ENCODE measurements around the gene RUSC1. TPM values are rescaled to one million over a fixed set of nuclear protein-coding genes. Genes with fewer than 3 reads are reported as not detected.

RUSC1 gene
- total RNA-seq, 1 experiment from 2014 or later: 44.4 TPM

DNA sequence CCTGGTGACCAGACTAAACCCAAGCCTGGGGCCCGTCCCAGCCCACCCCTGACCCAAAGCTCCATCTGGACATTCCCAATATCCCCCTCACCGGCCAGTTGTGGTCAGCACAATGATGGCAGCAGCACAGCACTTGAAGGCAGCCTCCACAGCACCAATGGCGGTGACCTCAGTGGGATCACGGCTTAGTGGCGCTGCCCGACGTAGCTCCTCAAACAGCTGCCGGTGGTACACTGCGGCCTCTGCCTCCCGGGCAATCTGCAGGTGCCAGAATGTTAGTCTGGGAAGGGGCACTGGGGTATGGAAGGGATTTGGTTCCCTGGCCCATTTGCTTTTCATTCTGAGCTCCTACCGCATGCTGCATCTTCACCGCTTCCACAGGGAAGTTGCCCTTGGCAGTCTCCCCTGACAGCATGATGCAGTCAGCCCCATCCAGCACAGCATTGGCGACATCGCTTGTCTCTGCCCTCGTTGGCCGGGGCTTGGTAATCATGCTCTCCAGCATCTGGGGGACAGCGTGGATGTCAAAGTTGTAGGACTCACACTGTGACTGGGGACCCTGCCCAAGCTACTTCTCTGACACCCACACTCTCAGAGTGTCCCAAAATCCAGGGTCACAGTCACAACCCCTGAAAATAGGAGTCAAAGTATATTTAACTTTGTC is 27.5 kb upstream of the RUSC1 start:
- no peak overlapping the region for H3K4me3 Mint-ChIP-seq (ENCODE audit: unreplicated experiment)
- TF ChIP-seq, protein P1, sequence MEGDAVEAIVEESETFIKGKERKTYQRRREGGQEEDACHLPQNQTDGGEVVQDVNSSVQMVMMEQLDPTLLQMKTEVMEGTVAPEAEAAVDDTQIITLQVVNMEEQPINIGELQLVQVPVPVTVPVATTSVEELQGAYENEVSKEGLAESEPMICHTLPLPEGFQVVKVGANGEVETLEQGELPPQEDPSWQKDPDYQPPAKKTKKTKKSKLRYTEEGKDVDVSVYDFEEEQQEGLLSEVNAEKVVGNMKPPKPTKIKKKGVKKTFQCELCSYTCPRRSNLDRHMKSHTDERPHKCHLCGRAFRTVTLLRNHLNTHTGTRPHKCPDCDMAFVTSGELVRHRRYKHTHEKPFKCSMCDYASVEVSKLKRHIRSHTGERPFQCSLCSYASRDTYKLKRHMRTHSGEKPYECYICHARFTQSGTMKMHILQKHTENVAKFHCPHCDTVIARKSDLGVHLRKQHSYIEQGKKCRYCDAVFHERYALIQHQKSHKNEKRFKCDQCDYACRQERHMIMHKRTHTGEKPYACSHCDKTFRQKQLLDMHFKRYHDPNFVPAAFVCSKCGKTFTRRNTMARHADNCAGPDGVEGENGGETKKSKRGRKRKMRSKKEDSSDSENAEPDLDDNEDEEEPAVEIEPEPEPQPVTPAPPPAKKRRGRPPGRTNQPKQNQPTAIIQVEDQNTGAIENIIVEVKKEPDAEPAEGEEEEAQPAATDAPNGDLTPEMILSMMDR (IDR thresholded peaks at IDR 0.05; ENCODE audit: insufficient read depth in 1 of 2, low read depth in 1 of 2, low read length in 1 of 2, severe bottlenecking in 1 of 2, unreplicated experiment in 1 of 2): no peak
- Histone ChIP-seq H3K27me3 (replicated peaks; ENCODE audit: control insufficient read depth, insufficient read depth, low read length) (no peaks in the 10 kb centered on the region), H3K9me3 (no peaks in the 10 kb centered on the region), H3K4me3 (ENCODE audit: low read depth, low read length) (no peak overlapping the region), H3K36me3 (ENCODE audit: control insufficient read depth, insufficient read depth, low read length) (no peaks in the 10 kb centered on the region), H3K4me1 (no peaks in the 10 kb centered on the region)
- intact Hi-C loops (cut with micrococcal nuclease; ENCODE audit: unreplicated experiment): no loop called here
- H3K9me3 Mint-ChIP-seq (ENCODE audit: unreplicated experiment): no peaks in the 10 kb centered on the region
- DNase-seq: no peak
- CTCF ChIA-PET: interaction anchor here (0.6 to 1.4 kb wide), 2 partner anchors 86 to 1826 kb away, joined by 3 read pairs; no protein-coding TSS in a partner anchor
- peaks cover 4% of the 10 kb centered on the region for H3K36me3 Mint-ChIP-seq (ENCODE audit: insufficient read depth, unreplicated experiment)
- no TSS peak for BruUV-seq (replicated peaks)
- POLR2A ChIA-PET: no interaction called here
- H3K27ac Mint-ChIP-seq (ENCODE audit: unreplicated experiment): no peak overlapping the region
- H3K4me1 Mint-ChIP-seq (ENCODE audit: low read depth, unreplicated experiment): no peaks in the 10 kb centered on the region
- H3K27me3 Mint-ChIP-seq (ENCODE audit: insufficient read depth, unreplicated experiment): no peaks in the 10 kb centered on the region

DNA sequence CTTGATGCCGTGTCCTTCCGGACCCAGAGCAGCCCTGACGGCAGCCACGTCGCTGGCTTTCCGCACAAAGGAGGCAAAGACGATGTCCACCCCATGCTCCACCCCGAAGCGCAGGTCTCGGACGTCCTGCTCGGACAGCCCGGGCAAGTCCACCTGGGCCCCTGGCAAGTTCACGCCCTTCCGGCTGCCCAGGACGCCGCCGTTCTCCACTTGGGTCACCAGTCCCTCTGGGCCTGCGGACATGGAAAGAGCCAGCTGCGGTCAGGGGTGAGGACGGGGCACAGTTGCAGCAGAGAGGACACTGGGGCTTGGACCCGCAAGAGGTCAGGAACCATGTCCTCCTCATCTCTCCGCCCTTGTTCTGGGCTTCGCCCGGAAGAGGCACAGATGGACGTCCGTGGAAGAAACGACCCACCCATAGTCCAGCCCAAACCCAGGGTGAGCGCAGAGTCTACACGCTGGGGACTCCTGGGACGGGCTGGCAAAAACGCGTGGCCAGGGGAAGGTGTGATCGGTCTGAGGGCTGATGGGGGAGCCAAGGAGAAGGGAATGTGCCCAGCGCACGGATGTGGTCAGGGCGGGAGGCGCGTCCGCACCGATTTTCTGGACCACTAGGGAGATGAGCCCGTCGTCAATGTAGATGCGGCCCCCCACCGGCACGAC is 26.0 kb upstream of the RUSC1 start:
- CTCF ChIA-PET: no interaction called here
- intact Hi-C loops (cut with micrococcal nuclease; ENCODE audit: unreplicated experiment): no loop called here

DNA sequence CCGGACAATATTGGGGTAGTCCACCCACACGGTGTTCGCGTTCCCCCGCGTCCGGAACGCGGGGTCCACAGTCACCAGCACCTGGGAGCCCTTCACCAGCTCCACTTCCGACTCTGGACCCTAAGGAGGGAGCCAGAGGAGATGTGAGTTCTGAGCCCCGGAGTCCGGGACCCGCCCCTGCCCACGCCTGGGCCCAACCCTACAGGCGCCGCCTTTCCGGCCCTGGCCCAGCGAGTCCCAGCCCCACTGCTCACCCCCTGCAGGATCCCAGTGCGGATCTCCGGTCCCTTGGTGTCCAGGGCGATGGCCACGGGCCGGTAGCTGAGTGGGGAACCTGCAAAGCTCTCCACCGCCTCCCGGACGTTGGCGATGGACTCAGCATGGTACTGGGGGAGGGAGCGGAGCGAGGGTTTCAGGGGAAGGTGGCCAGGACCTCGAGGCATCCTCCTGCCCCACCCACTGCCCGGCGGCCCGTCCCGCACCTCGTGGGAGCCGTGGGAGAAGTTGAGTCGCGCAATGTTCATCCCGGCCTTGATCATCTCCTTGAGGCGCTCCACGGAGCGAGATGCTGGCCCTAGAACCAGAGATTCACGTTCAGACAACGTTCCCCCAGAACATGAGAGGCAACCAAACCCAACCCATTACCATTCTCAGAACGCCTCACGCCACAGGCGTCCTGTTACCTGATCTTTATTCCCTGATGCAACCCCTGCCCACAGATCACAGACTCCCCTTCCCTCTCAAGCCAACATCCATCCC is 25.3 kb upstream of the RUSC1 start:
- no peaks in the 10 kb centered on the region for H3K4me1 Mint-ChIP-seq (ENCODE audit: low read depth, unreplicated experiment)
- ChIA-PET CTCF (no interaction called here), POLR2A (no interaction called here)
- H3K36me3 Mint-ChIP-seq (ENCODE audit: insufficient read depth, unreplicated experiment): peaks cover 4% of the 10 kb centered on the region
- H3K27me3 Mint-ChIP-seq (ENCODE audit: insufficient read depth, unreplicated experiment): no peaks in the 10 kb centered on the region
- H3K9me3 Mint-ChIP-seq (ENCODE audit: unreplicated experiment): no peaks in the 10 kb centered on the region
- H3K36me3 ChIP-seq (ENCODE audit: control insufficient read depth, insufficient read depth, low read length): no peaks in the 10 kb centered on the region
- H3K27me3 ChIP-seq (replicated peaks; ENCODE audit: control insufficient read depth, insufficient read depth, low read length): no peaks in the 10 kb centered on the region
- DNase-seq: no peak
- H3K4me3 Mint-ChIP-seq (ENCODE audit: unreplicated experiment): no peak overlapping the region
- BruUV-seq (replicated peaks): no TSS peak
- H3K4me1 ChIP-seq: no peaks in the 10 kb centered on the region
- H3K27ac Mint-ChIP-seq (ENCODE audit: unreplicated experiment): no peak overlapping the region
- TF ChIP-seq, protein P1 (IDR thresholded peaks at IDR 0.05; ENCODE audit: insufficient read depth in 1 of 2, low read depth in 1 of 2, low read length in 1 of 2, severe bottlenecking in 1 of 2, unreplicated experiment in 1 of 2): no peak
- intact Hi-C loops (cut with micrococcal nuclease; ENCODE audit: unreplicated experiment): no loop called here
- no peaks in the 10 kb centered on the region for H3K9me3 ChIP-seq
- H3K4me3 ChIP-seq (ENCODE audit: low read depth, low read length): no peak overlapping the region

More for the DNA sequence above, 26.0 kb upstream of the RUSC1 start:
- TF ChIP-seq, protein P1 (IDR thresholded peaks at IDR 0.05; ENCODE audit: insufficient read depth in 1 of 2, low read depth in 1 of 2, low read length in 1 of 2, severe bottlenecking in 1 of 2, unreplicated experiment in 1 of 2): no peak
- H3K27me3 ChIP-seq (replicated peaks; ENCODE audit: control insufficient read depth, insufficient read depth, low read length): no peaks in the 10 kb centered on the region
- no peaks in the 10 kb centered on the region for H3K27me3 Mint-ChIP-seq (ENCODE audit: insufficient read depth, unreplicated experiment)
- H3K4me3 Mint-ChIP-seq (ENCODE audit: unreplicated experiment): no peak overlapping the region
- H3K36me3 ChIP-seq (ENCODE audit: control insufficient read depth, insufficient read depth, low read length): no peaks in the 10 kb centered on the region
- no peaks in the 10 kb centered on the region for H3K9me3 ChIP-seq
- H3K4me3 ChIP-seq (ENCODE audit: low read depth, low read length): no peak overlapping the region
- no peaks in the 10 kb centered on the region for H3K4me1 Mint-ChIP-seq (ENCODE audit: low read depth, unreplicated experiment)
- H3K9me3 Mint-ChIP-seq (ENCODE audit: unreplicated experiment): no peaks in the 10 kb centered on the region
- H3K36me3 Mint-ChIP-seq (ENCODE audit: insufficient read depth, unreplicated experiment): peaks cover 4% of the 10 kb centered on the region
- BruUV-seq (replicated peaks): no TSS peak
- no peak overlapping the region for H3K27ac Mint-ChIP-seq (ENCODE audit: unreplicated experiment)
- POLR2A ChIA-PET: no interaction called here
- DNase-seq: no peak
- H3K4me1 ChIP-seq: no peaks in the 10 kb centered on the region
